WTC11 (cell line): ENCODE results near the gene PPFIBP2. TPM values are rescaled to one million over a fixed set of nuclear protein-coding genes. Genes with fewer than 3 reads are reported as not detected.

Experiments used
- ATAC-seq: fragments of 200-7000 bp; cut with Tn5 transposase; 2 replicates; pipeline ENCODE4 v1.10.0; 2021; ENCODE audit warnings: mild to moderate bottlenecking, moderate library complexity
- CTCF ChIA-PET: fragments of 300-600 bp; sonication (Branson Sonifier 250); formaldehyde crosslinking; loops from one replicate; lab custom pipeline; 2021; ENCODE audit warnings: antibody characterized with exemption; lab: Charles Lee
- POLR2A ChIA-PET: fragments of 350-600 bp; sonication (Branson Sonifier 250); formaldehyde crosslinking; loops from one replicate; lab custom pipeline; 2021; ENCODE audit warnings: antibody characterized with exemption; lab: Charles Lee
- DNase-seq: peaks from one replicate; pipeline ENCODE4 v3.0.0; 2021; ENCODE audit warnings: low spot score
- H3K27ac Mint-ChIP-seq: 2 replicates; pipeline ENCODE4 v1.8.0; 2021; ENCODE audit warnings: mixed read lengths
- H3K27me3 Mint-ChIP-seq: 2 replicates; pipeline ENCODE4 v1.8.0; 2021; ENCODE audit warnings: low read depth, mild to moderate bottlenecking, moderate library complexity, mixed read lengths
- H3K36me3 Mint-ChIP-seq: 2 replicates; pipeline ENCODE4 v1.8.0; 2021; ENCODE audit warnings: mixed read lengths
- H3K4me1 Mint-ChIP-seq: 2 replicates; pipeline ENCODE4 v1.8.0; 2022; ENCODE audit warnings: mixed read lengths
- H3K4me3 Mint-ChIP-seq: 2 replicates; pipeline ENCODE4 v1.8.0; 2021; ENCODE audit warnings: mild to moderate bottlenecking, moderate library complexity, mixed read lengths
- H3K9me3 Mint-ChIP-seq: 2 replicates; pipeline ENCODE4 v1.8.0; 2021; ENCODE audit warnings: mixed read lengths
- CBFB ChIP-seq: sonication (generic); formaldehyde crosslinking; IDR thresholded peaks from 2 replicates; pipeline ENCODE4 v1.8.1; 2022; ENCODE audit warnings: mild to moderate bottlenecking, low read depth, missing genetic modification reagents
- CREB1 ChIP-seq: sonication (generic); formaldehyde crosslinking; IDR thresholded peaks from 2 replicates; pipeline ENCODE4 v1.8.0; 2023; ENCODE audit warnings: mild to moderate bottlenecking, missing genetic modification reagents
- ELF4 ChIP-seq: sonication (generic); formaldehyde crosslinking; IDR thresholded peaks from 2 replicates; pipeline ENCODE4 v1.8.1; 2022; ENCODE audit warnings: low read depth, mild to moderate bottlenecking, moderate library complexity, missing genetic modification reagents
- JUN ChIP-seq: sonication (generic); formaldehyde crosslinking; IDR thresholded peaks from 2 replicates; pipeline ENCODE4 v1.8.0; 2023; ENCODE audit warnings: mild to moderate bottlenecking, missing genetic modification reagents
- NR1H2 ChIP-seq: sonication (generic); formaldehyde crosslinking; IDR thresholded peaks from 2 replicates; pipeline ENCODE4 v1.9.0; 2021; ENCODE audit warnings: mild to moderate bottlenecking, moderate library complexity, missing genetic modification reagents
- NR3C1 ChIP-seq: sonication (generic); formaldehyde crosslinking; conservative IDR thresholded peaks from 2 replicates; pipeline ENCODE4 v1.8.1; 2023; ENCODE audit warnings: low read depth, mild to moderate bottlenecking, missing genetic modification reagents
- RELA ChIP-seq: sonication (generic); formaldehyde crosslinking; IDR thresholded peaks from 2 replicates; pipeline ENCODE4 v1.8.1; 2022; ENCODE audit warnings: missing genetic modification reagents, mild to moderate bottlenecking, borderline replicate concordance
- RORB ChIP-seq: fragments of 250-450 bp; sonication (Bioruptor Pico); IDR thresholded peaks from 2 replicates; pipeline ENCODE4 v1.9.0; 2021; ENCODE audit warnings: mild to moderate bottlenecking
- SMAD3 ChIP-seq: sonication (generic); formaldehyde crosslinking; IDR thresholded peaks from 2 replicates; pipeline ENCODE4 v1.8.0; 2022; ENCODE audit warnings: missing genetic modification reagents, mild to moderate bottlenecking, borderline replicate concordance
- TEAD1 ChIP-seq: sonication (generic); formaldehyde crosslinking; IDR thresholded peaks from 2 replicates; pipeline ENCODE4 v1.8.0; 2022; ENCODE audit warnings: mild to moderate bottlenecking, missing genetic modification reagents
- ZBTB21 ChIP-seq: sonication (generic); formaldehyde crosslinking; IDR thresholded peaks from 2 replicates; pipeline ENCODE4 v1.8.1; 2023; ENCODE audit warnings: mild to moderate bottlenecking, missing genetic modification reagents, borderline replicate concordance
- total RNA-seq: library from RNA; stranded (reverse); gene quantifications from 3 replicates; pipeline ENCODE4 v1.2.3, GENCODE V29; 2021
- TF ChIP-seq, protein P1 (sequence below): sonication (generic); formaldehyde crosslinking; IDR thresholded peaks from 2 replicates; pipeline ENCODE4 v1.8.1; 2022; ENCODE audit warnings: mild to moderate bottlenecking, missing genetic modification reagents, moderate library complexity, borderline replicate concordance
- TF ChIP-seq, protein P2 (sequence below): fragments of 250-450 bp; sonication (Bioruptor Pico); conservative IDR thresholded peaks from 2 replicates; pipeline ENCODE4 v1.9.0; 2021; ENCODE audit warnings: mild to moderate bottlenecking
- TF ChIP-seq, protein P3 (sequence below): sonication (generic); formaldehyde crosslinking; IDR thresholded peaks from 2 replicates; pipeline ENCODE4 v1.8.0; 2023; ENCODE audit warnings: missing genetic modification reagents, mild to moderate bottlenecking, borderline replicate concordance
- TF ChIP-seq, protein P4 (sequence below): sonication (generic); formaldehyde crosslinking; IDR thresholded peaks from 2 replicates; pipeline ENCODE4 v1.8.1; 2023; ENCODE audit warnings: mild to moderate bottlenecking, missing genetic modification reagents, moderate library complexity
- TF ChIP-seq, protein P5 (sequence below): sonication (generic); formaldehyde crosslinking; IDR thresholded peaks from 2 replicates; pipeline ENCODE4 v1.8.1; 2022; ENCODE audit warnings: low read depth, mild to moderate bottlenecking, moderate library complexity, missing genetic modification reagents, borderline replicate concordance
- TF ChIP-seq, protein P6 (sequence below): fragments of 250-450 bp; sonication (Bioruptor Pico); IDR thresholded peaks from 2 replicates; pipeline ENCODE4 v1.9.0; 2021; ENCODE audit warnings: mild to moderate bottlenecking
- TF ChIP-seq, protein P7 (sequence below): fragments of 250-450 bp; sonication (Bioruptor Pico); IDR thresholded peaks from 2 replicates; pipeline ENCODE4 v1.8.0; 2021; ENCODE audit warnings: mild to moderate bottlenecking

The PPFIBP2 gene
- total RNA-seq, 1 experiment from 2014 or later, result 21.4 TPM

DNA sequence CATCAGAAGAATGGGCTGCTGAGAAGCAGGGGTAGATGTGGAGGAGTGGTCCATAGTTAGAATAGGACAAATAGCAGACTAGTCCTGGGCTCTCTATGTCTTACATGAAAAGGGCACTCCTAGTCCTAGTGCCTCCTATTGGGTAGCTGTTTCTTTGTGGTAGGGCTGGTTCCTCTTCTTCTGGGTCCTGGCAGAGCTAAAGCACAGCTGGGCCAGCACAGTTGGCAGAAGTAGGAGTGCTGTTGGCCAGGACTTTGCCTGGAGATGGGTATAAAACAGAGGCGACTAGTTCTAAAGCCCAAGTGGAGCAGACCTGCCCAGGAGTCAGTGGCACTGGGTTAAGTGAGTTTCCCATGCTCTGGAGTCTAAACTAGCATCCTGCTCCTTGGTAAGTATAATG lies 55.2 kb downstream of the PPFIBP2 start:
- ChIA-PET CTCF (no interaction called here), POLR2A (no interaction called here)
- DNase-seq, result no peak
- no peaks in the 10 kb centered on the region for H3K27me3 Mint-ChIP-seq
- H3K27ac Mint-ChIP-seq, result no peak overlapping the region
- peaks cover 39% of the 10 kb centered on the region for H3K4me1 Mint-ChIP-seq
- peaks cover 13% of the 10 kb centered on the region for H3K9me3 Mint-ChIP-seq
- no peak for ATAC-seq
- H3K36me3 Mint-ChIP-seq, result peaks cover 16% of the 10 kb centered on the region
- TF ChIP-seq, protein P1, sequence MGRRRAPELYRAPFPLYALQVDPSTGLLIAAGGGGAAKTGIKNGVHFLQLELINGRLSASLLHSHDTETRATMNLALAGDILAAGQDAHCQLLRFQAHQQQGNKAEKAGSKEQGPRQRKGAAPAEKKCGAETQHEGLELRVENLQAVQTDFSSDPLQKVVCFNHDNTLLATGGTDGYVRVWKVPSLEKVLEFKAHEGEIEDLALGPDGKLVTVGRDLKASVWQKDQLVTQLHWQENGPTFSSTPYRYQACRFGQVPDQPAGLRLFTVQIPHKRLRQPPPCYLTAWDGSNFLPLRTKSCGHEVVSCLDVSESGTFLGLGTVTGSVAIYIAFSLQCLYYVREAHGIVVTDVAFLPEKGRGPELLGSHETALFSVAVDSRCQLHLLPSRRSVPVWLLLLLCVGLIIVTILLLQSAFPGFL (CRISPR knock-in tag), result no peak
- TF ChIP-seq CREB1 (CRISPR knock-in tag) (no peak), SMAD3 (CRISPR knock-in tag) (no peak), ELF4 (no peak)
- H3K4me3 Mint-ChIP-seq, result no peak overlapping the region

DNA sequence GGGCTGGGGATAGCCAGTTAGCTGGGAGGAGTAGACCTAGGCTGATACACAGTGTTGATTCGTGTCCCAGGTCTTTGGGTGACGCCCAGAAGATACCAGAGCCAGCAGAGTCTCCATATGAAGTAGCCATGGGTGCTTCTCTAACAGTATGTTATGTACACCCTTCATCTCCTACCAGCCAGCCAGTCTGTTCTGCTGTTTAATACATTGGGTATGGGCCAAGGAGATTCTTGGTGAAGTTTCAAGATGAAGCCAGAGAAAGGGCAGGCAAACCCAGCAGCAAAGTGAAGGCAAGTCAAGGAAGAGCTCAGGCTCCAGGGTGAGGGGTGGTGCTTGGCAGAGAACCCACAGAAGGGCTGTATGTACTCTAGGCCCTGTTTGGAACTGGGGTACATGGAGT lies 56.4 kb downstream of the PPFIBP2 start:
- H3K27ac Mint-ChIP-seq, result no peak overlapping the region

DNA sequence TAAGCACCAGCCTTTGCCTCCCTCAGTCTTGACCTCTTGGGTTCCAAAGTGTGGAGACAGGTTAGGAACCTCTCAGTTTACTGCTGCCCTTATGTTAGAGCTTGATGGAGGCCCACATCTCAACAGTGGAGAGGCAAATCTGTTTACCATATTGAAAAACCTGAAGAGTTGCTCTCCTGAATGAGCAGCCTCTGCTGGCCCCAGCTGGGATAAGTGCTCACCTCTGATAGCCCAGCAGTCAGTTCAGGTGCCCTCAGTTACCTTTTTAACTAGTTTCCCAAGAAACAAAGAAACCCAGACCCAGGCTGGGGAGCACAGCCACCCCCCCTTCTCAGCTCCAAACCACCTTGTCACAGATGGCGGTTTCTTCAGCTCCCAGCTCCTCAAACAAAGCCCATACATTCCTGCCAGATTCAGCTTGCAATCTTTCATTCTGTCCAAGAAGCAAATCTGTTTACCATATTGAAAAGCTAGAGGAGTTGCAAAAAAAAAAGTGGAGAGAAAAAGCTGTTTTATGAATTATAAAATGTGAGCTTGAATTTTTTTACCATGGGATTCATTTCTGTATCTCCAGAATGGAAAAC lies 57.2 kb downstream of the PPFIBP2 start:
- H3K36me3 Mint-ChIP-seq, result peaks cover 14% of the 10 kb centered on the region
- no peak for DNase-seq
- POLR2A ChIA-PET, result interaction anchor here (0.6 to 1.8 kb wide), 4 partner anchors 31 to 102 kb away, joined by 3 to 7 read pairs (median 3); no protein-coding TSS in a partner anchor
- H3K27me3 Mint-ChIP-seq, result no peaks in the 10 kb centered on the region
- H3K9me3 Mint-ChIP-seq, result peaks cover 13% of the 10 kb centered on the region
- ATAC-seq, result peak; percentile 13
- CTCF ChIA-PET, result interaction anchor here (0.5 to 8.5 kb wide), 64 partner anchors 8 to 759 kb away, joined by 3 to 229 read pairs (median 5); partner anchors contain the start of genes CYB5R2, NLRP14, PPFIBP2 and SYT9
- peaks cover 58% of the 10 kb centered on the region for H3K4me1 Mint-ChIP-seq
- H3K27ac Mint-ChIP-seq, result no peak overlapping the region
- H3K4me3 Mint-ChIP-seq, result no peak overlapping the region; the same call in 1 of the 2 replicates
- TF ChIP-seq ZBTB21, result no peak
- TF ChIP-seq, protein P2, sequence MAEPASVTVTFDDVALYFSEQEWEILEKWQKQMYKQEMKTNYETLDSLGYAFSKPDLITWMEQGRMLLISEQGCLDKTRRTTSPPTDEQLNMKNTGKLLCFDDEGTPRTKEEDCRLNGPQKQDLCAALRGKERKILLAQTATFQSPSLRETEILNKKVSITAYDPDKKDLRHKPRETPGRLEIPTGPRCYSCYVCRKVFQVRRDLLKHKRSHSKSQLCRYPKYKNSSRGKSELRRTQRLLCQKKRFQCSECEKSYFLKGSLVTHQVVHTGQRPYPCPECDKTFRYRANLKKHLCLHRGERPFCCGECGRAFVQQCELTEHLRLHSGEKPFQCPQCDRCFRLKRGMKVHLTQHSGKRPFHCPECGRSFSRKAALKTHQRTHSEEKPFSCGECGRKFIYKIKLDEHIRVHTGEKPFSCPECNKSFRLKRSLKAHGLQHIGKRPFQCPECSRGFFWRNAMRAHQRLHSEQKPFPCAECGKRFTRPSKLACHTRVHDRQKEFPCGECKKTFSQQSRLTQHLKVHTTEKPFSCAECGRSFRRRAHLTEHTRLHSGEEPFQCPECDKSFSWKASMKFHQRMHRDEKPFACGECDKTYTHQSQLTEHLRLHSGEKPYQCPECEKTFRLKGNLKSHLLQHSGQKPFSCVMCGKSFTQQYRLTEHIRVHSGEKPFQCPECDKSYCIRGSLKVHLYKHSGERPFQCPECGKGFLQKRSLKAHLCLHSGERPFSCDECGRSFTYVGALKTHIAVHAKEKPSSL (CRISPR knock-in tag), result no peak
- TF ChIP-seq RELA (CRISPR knock-in tag), result no peak
- TF ChIP-seq, protein P3, sequence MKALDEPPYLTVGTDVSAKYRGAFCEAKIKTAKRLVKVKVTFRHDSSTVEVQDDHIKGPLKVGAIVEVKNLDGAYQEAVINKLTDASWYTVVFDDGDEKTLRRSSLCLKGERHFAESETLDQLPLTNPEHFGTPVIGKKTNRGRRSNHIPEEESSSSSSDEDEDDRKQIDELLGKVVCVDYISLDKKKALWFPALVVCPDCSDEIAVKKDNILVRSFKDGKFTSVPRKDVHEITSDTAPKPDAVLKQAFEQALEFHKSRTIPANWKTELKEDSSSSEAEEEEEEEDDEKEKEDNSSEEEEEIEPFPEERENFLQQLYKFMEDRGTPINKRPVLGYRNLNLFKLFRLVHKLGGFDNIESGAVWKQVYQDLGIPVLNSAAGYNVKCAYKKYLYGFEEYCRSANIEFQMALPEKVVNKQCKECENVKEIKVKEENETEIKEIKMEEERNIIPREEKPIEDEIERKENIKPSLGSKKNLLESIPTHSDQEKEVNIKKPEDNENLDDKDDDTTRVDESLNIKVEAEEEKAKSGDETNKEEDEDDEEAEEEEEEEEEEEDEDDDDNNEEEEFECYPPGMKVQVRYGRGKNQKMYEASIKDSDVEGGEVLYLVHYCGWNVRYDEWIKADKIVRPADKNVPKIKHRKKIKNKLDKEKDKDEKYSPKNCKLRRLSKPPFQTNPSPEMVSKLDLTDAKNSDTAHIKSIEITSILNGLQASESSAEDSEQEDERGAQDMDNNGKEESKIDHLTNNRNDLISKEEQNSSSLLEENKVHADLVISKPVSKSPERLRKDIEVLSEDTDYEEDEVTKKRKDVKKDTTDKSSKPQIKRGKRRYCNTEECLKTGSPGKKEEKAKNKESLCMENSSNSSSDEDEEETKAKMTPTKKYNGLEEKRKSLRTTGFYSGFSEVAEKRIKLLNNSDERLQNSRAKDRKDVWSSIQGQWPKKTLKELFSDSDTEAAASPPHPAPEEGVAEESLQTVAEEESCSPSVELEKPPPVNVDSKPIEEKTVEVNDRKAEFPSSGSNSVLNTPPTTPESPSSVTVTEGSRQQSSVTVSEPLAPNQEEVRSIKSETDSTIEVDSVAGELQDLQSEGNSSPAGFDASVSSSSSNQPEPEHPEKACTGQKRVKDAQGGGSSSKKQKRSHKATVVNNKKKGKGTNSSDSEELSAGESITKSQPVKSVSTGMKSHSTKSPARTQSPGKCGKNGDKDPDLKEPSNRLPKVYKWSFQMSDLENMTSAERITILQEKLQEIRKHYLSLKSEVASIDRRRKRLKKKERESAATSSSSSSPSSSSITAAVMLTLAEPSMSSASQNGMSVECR, result no peak
- TF ChIP-seq TEAD1 (CRISPR knock-in tag), result no peak
- no peak for TF ChIP-seq NR1H2 (CRISPR knock-in tag)
- TF ChIP-seq, protein P4, sequence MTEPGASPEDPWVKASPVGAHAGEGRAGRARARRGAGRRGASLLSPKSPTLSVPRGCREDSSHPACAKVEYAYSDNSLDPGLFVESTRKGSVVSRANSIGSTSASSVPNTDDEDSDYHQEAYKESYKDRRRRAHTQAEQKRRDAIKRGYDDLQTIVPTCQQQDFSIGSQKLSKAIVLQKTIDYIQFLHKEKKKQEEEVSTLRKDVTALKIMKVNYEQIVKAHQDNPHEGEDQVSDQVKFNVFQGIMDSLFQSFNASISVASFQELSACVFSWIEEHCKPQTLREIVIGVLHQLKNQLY, result no peak
- no peak for TF ChIP-seq RORB (CRISPR knock-in tag)
- TF ChIP-seq CBFB (CRISPR knock-in tag), result no peak
- TF ChIP-seq, protein P5, sequence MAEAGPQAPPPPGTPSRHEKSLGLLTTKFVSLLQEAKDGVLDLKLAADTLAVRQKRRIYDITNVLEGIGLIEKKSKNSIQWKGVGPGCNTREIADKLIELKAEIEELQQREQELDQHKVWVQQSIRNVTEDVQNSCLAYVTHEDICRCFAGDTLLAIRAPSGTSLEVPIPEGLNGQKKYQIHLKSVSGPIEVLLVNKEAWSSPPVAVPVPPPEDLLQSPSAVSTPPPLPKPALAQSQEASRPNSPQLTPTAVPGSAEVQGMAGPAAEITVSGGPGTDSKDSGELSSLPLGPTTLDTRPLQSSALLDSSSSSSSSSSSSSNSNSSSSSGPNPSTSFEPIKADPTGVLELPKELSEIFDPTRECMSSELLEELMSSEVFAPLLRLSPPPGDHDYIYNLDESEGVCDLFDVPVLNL, result no peak

More for the DNA sequence above, 56.4 kb downstream of the PPFIBP2 start:
- CTCF ChIA-PET, result interaction anchor here (2.2 to 8.5 kb wide), 7 partner anchors 13 to 117 kb away, joined by 12 to 229 read pairs (median 31); no protein-coding TSS in a partner anchor
- Mint-ChIP-seq H3K4me3 (no peak overlapping the region), H3K36me3 (peaks cover 16% of the 10 kb centered on the region), H3K4me1 (peaks cover 50% of the 10 kb centered on the region), H3K9me3 (peaks cover 13% of the 10 kb centered on the region), H3K27me3 (no peaks in the 10 kb centered on the region)
- POLR2A ChIA-PET, result no interaction called here
- DNase-seq, result no peak
- ATAC-seq, result no peak
- TF ChIP-seq, protein P6, sequence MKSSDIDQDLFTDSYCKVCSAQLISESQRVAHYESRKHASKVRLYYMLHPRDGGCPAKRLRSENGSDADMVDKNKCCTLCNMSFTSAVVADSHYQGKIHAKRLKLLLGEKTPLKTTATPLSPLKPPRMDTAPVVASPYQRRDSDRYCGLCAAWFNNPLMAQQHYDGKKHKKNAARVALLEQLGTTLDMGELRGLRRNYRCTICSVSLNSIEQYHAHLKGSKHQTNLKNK, result no peak
- TF ChIP-seq, protein P7, sequence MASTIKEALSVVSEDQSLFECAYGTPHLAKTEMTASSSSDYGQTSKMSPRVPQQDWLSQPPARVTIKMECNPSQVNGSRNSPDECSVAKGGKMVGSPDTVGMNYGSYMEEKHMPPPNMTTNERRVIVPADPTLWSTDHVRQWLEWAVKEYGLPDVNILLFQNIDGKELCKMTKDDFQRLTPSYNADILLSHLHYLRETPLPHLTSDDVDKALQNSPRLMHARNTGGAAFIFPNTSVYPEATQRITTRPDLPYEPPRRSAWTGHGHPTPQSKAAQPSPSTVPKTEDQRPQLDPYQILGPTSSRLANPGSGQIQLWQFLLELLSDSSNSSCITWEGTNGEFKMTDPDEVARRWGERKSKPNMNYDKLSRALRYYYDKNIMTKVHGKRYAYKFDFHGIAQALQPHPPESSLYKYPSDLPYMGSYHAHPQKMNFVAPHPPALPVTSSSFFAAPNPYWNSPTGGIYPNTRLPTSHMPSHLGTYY (CRISPR knock-in tag), result no peak
- TF ChIP-seq NR3C1 (CRISPR knock-in tag) (no peak), JUN (CRISPR knock-in tag) (no peak)
